ENCODE results near the gene CARMIL3.

DNA sequence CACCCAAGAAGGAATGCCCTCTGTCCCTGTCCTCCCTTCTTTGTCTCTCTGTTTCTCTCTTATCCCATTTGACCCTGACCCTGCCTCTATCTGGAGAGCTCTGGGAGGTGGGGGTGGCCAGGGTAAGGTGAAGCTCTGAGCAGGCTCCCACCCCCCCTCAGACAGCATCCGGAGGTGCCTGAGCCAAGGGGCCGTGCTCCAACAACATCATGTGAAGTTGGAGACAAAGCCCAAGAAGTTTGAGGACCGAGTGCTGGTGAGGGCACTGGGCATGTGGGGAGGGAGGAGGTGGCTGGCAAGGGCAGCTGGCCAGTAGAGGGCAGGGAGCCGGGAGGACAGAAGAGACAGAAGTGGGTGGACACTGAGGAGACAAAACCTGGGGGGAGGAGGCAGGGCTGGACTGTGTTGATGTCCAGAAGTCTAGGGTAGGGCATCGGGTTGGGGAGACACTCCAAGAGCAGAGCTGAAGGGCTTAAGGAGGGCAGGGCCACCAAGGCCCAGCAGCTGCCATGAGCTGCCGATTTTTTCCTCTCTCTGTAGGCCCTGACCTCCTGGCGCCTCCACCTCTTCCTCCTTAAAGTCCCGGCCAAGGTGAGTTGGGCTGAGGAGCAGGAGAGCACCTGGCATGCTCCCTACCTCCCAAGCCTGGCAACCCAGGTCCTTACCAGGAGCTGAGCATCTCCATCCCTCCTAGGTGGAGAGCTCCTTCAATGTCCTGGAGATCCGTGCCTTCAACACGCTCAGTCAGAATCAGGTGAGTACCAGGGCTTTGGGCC, 1.9 kb downstream of the CARMIL3 start:
- TF ChIP-seq, protein P1, sequence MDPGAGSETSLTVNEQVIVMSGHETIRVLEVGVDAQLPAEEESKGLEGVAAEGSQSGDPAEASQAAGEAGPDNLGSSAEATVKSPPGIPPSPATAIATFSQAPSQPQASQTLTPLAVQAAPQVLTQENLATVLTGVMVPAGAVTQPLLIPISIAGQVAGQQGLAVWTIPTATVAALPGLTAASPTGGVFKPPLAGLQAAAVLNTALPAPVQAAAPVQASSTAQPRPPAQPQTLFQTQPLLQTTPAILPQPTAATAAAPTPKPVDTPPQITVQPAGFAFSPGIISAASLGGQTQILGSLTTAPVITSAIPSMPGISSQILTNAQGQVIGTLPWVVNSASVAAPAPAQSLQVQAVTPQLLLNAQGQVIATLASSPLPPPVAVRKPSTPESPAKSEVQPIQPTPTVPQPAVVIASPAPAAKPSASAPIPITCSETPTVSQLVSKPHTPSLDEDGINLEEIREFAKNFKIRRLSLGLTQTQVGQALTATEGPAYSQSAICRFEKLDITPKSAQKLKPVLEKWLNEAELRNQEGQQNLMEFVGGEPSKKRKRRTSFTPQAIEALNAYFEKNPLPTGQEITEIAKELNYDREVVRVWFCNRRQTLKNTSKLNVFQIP (CRISPR knock-in tag; IDR thresholded peaks at IDR 0.05; ENCODE audit: borderline replicate concordance, low read depth), result no peak
- TF ChIP-seq ISL1 (CRISPR knock-in tag; IDR thresholded peaks at IDR 0.05) (no peak), BACH2 (CRISPR knock-in tag; IDR thresholded peaks at IDR 0.05; ENCODE audit: borderline replicate concordance) (no peak), ESRRG (CRISPR knock-in tag; IDR thresholded peaks at IDR 0.05) (no peak), CSDC2 (CRISPR knock-in tag; IDR thresholded peaks at IDR 0.05) (no peak), ZFP3 (CRISPR knock-in tag; IDR thresholded peaks at IDR 0.05) (no peak), OSR1 (CRISPR knock-in tag; IDR thresholded peaks at IDR 0.05) (no peak), GLIS3 (CRISPR knock-in tag; IDR thresholded peaks at IDR 0.05) (no peak), ZC3H10 (CRISPR knock-in tag; IDR thresholded peaks at IDR 0.05) (no peak), ARNTL (CRISPR knock-in tag; IDR thresholded peaks at IDR 0.05; ENCODE audit: borderline replicate concordance, low read depth) (no peak), ZNF70 (CRISPR knock-in tag; IDR thresholded peaks at IDR 0.05) (no peak)
- TF ChIP-seq, protein P2, sequence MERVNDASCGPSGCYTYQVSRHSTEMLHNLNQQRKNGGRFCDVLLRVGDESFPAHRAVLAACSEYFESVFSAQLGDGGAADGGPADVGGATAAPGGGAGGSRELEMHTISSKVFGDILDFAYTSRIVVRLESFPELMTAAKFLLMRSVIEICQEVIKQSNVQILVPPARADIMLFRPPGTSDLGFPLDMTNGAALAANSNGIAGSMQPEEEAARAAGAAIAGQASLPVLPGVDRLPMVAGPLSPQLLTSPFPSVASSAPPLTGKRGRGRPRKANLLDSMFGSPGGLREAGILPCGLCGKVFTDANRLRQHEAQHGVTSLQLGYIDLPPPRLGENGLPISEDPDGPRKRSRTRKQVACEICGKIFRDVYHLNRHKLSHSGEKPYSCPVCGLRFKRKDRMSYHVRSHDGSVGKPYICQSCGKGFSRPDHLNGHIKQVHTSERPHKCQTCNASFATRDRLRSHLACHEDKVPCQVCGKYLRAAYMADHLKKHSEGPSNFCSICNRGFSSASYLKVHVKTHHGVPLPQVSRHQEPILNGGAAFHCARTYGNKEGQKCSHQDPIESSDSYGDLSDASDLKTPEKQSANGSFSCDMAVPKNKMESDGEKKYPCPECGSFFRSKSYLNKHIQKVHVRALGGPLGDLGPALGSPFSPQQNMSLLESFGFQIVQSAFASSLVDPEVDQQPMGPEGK (CRISPR knock-in tag; IDR thresholded peaks at IDR 0.05; ENCODE audit: borderline replicate concordance), result no peak
- TF ChIP-seq, protein P3, sequence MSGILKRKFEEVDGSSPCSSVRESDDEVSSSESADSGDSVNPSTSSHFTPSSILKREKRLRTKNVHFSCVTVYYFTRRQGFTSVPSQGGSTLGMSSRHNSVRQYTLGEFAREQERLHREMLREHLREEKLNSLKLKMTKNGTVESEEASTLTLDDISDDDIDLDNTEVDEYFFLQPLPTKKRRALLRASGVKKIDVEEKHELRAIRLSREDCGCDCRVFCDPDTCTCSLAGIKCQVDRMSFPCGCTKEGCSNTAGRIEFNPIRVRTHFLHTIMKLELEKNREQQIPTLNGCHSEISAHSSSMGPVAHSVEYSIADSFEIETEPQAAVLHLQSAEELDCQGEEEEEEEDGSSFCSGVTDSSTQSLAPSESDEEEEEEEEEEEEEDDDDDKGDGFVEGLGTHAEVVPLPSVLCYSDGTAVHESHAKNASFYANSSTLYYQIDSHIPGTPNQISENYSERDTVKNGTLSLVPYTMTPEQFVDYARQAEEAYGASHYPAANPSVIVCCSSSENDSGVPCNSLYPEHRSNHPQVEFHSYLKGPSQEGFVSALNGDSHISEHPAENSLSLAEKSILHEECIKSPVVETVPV (CRISPR knock-in tag; IDR thresholded peaks at IDR 0.05), result no peak

Data from SK-N-SH treated with all-trans-retinoic acid at 6 μM for 48 hours (cell line).